Endothelial cell of umbilical vein (primary cell): Measurements from ENCODE around the gene TLE3. TPM values are rescaled to one million over a fixed set of nuclear protein-coding genes. Genes with fewer than 3 reads are reported as not detected.

Experiments used
- BruUV-seq: library from RNA; stranded (reverse); fragments of 400-500 nt; replicated peaks from 2 replicates; lab custom pipeline; 2021; lab: Mats Ljungman, UMichigan
- CTCF ChIA-PET: fragments of 300-600, 350-600 bp; sonication (Branson Sonifier 250); formaldehyde crosslinking; loops from one replicate; lab custom pipeline; 2021; ENCODE audit warnings: antibody characterized with exemption, inconsistent platforms; lab: Charles Lee
- POLR2A ChIA-PET: fragments of 300-600, 350-600 bp; sonication (Branson Sonifier 250); formaldehyde crosslinking; loops from one replicate; lab custom pipeline; 2021; ENCODE audit warnings: antibody characterized with exemption, inconsistent platforms; lab: Charles Lee
- DNase-seq: peaks from one replicate; pipeline ENCODE4 v3.0.0-alpha.2; 2011; ENCODE audit warnings: low read depth, low spot score
- FAIRE-seq: peaks from 2 replicates; lab custom pipeline; 2011; peaks lifted over from hg19 to GRCh38; lab: Jason Lieb, UNC
- H2AFZ ChIP-seq: 2 replicates; pipeline ENCODE4 v1.6.0; 2012; ENCODE audit warnings: low read depth, low read length, control low read depth, inconsistent platforms
- H3K27ac ChIP-seq: 2 replicates; pipeline ENCODE4 v1.5.1; 2011; ENCODE audit warnings: low read depth, mild to moderate bottlenecking, control low read depth, low read length, moderate library complexity; ENCODE audit not compliant: insufficient read depth
- H3K27me3 ChIP-seq, 2 experiments: 2 replicates each; pipeline versions ENCODE4 v1.6.0 to v1.6.1; 2011; ENCODE audit warnings: low read length in 2 of 2, mixed read lengths in 1 of 2; ENCODE audit not compliant: control insufficient read depth in 2 of 2, insufficient read depth in 2 of 2
- H3K36me3 ChIP-seq, 2 experiments: 2 replicates in 1 of 2; 3 replicates in 1 of 2; pipeline ENCODE4 v1.5.1; 2011; ENCODE audit warnings: low read length in 2 of 2, mild to moderate bottlenecking in 1 of 2, moderate library complexity in 1 of 2; ENCODE audit not compliant: control insufficient read depth in 2 of 2, insufficient read depth in 2 of 2; ENCODE audit errors: extremely low read depth in 1 of 2
- H3K4me1 ChIP-seq: 3 replicates; pipeline ENCODE4 v1.5.1; 2011; ENCODE audit warnings: mild to moderate bottlenecking, low read length; ENCODE audit not compliant: control insufficient read depth, insufficient read depth; ENCODE audit errors: extremely low read depth
- H3K4me2 ChIP-seq: 2 replicates; pipeline ENCODE4 v1.6.1; 2011; ENCODE audit warnings: low read length, control low read depth, mixed read lengths; ENCODE audit not compliant: insufficient read depth
- H3K4me3 ChIP-seq, 3 experiments: fragments of 200-600 bp in 1 of 3; sonication (generic), shearing (Covaris generic) in 1 of 3; replicated peaks in 1 of 3; 2 replicates each; pipeline ENCODE4 v1.5.1; 2011 to 2016; ENCODE audit warnings: control low read depth in 3 of 3, low read length in 3 of 3, mild to moderate bottlenecking in 2 of 3, inconsistent platforms in 1 of 3, low read depth in 1 of 3, moderate library complexity in 1 of 3; ENCODE audit not compliant: insufficient read depth in 1 of 3
- H3K79me2 ChIP-seq: 2 replicates; pipeline ENCODE4 v1.6.0; 2012; ENCODE audit warnings: low read length, inconsistent platforms; ENCODE audit not compliant: control insufficient read depth, insufficient read depth
- H3K9ac ChIP-seq: replicated peaks from 2 replicates; pipeline ENCODE3; 2011; ENCODE audit warnings: low read length, control low read depth; ENCODE audit not compliant: insufficient read depth; ENCODE audit errors: extremely low read depth
- H3K9me1 ChIP-seq: replicated peaks from 3 replicates; pipeline ENCODE4 v1.6.0; 2011; ENCODE audit warnings: mild to moderate bottlenecking, low read length; ENCODE audit not compliant: control insufficient read depth, insufficient read depth; ENCODE audit errors: extremely low read depth
- H3K9me3 ChIP-seq: replicated peaks from 2 replicates; pipeline ENCODE4 v1.5.1; 2012; ENCODE audit warnings: low read length, inconsistent platforms; ENCODE audit not compliant: control insufficient read depth, insufficient read depth
- H4K20me1 ChIP-seq: replicated peaks from 2 replicates; pipeline ENCODE3; 2011; ENCODE audit warnings: mild to moderate bottlenecking, low read length; ENCODE audit not compliant: control insufficient read depth, insufficient read depth; ENCODE audit errors: extremely low read depth
- FOS ChIP-seq: IDR thresholded peaks from 2 replicates; pipeline ENCODE4 v1.6.1; 2011; ENCODE audit warnings: mild to moderate bottlenecking, low read length, moderate library complexity, borderline replicate concordance; ENCODE audit not compliant: insufficient read depth
- GATA2 ChIP-seq: IDR thresholded peaks from 2 replicates; pipeline ENCODE4 v1.7.0; 2011; ENCODE audit warnings: low read depth, mild to moderate bottlenecking, moderate library complexity, mixed read lengths, low read length; ENCODE audit not compliant: insufficient read length, insufficient read depth
- POLR2A ChIP-seq: IDR thresholded peaks from 2 replicates; pipeline ENCODE4 v1.6.1; 2012; ENCODE audit warnings: low read depth, mild to moderate bottlenecking, control low read depth, low read length
- POLR2AphosphoS5 ChIP-seq: IDR thresholded peaks from 2 replicates; pipeline ENCODE4 v1.6.1; 2012; ENCODE audit warnings: low read depth, mild to moderate bottlenecking, control low read depth, low read length, moderate library complexity; ENCODE audit not compliant: insufficient read depth
- dilution Hi-C: fragments of 300-500 bp; cut with MboI; formaldehyde crosslinking; loops from one replicate; pipeline ENCODE4 v1.15.0; 2019; ENCODE audit warnings: low sequenced_read_pairs; ENCODE audit not compliant: extremely low pct_ligation_motif_present
- intact Hi-C: fragments of 100-400 bp; cut with micrococcal nuclease; formaldehyde crosslinking; loops from one replicate; pipeline ENCODE4 v1.10.0; 2022
- polyA plus RNA-seq, 4 experiments: library from polyadenylated mRNA; depleted of rRNA in 3 of 4; stranded (reverse) in 3 of 4; unstranded in 1 of 4; fragments of >200 nt; gene quantifications; 2 replicates each; pipeline versions ENCODE4 v1.2.1 to v1.2.3, GENCODE V29; 2011 to 2012; ENCODE audit warnings: missing spikeins in 1 of 4
- total RNA-seq: library from RNA; stranded (reverse); gene quantifications from 2 replicates; pipeline ENCODE4 v1.2.3, GENCODE V29; 2021

The TLE3 gene
- total and polyA plus RNA-seq, 2 donors (not counting 3 experiments of a cell fraction or from before 2014, with no cell fraction given): 40.5 to 56.9 TPM

DNA sequence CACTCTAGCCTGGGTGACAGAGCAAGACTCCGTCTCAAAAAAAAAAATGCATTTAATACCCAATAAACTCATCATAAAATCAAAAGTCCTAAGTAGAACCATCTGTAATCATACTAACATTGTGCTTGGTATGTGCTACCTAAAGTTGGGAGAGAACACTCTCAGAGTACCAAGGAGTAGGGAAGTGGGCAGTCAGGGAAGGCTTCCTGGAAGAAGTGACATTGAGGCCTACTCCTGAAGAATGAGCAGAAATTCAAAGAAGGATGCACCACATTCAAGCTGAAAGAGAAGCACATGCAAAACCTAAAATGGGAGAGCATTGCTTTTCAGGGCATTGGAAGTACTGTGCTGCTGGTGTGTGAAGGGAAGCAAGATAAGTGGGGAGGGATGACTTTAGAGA is 54.1 kb downstream of the TLE3 start:
- H3K4me2 ChIP-seq: no peak overlapping the region
- H4K20me1 ChIP-seq: no peaks in the 10 kb centered on the region
- dilution Hi-C loops: no loop called here
- no peaks in the 10 kb centered on the region for H3K79me2 ChIP-seq
- H3K9me3 ChIP-seq: no peaks in the 10 kb centered on the region
- ChIA-PET CTCF (interaction anchor here (1.4 kb wide), 1 partner anchor 15 kb away, joined by 4 read pairs; no protein-coding TSS in a partner anchor), POLR2A (no interaction called here)
- FAIRE-seq (no peak), DNase-seq (no peak)
- peaks cover 7 to 8% of the 10 kb centered on the region in 2 experiments for H3K27me3 ChIP-seq
- no peak overlapping the region for H3K9ac ChIP-seq
- no peak overlapping the region for H2AFZ ChIP-seq
- no TSS peak for BruUV-seq
- H3K4me1 ChIP-seq: no peaks in the 10 kb centered on the region
- H3K36me3 ChIP-seq: peaks cover 0 to 3% of the 10 kb centered on the region in 2 experiments
- intact Hi-C loops: no loop called here
- no peak for TF ChIP-seq FOS
- TF ChIP-seq POLR2A: no peak
- TF ChIP-seq GATA2: no peak
- no peaks in the 10 kb centered on the region for H3K9me1 ChIP-seq
- H3K27ac ChIP-seq: no peak overlapping the region
- H3K4me3 ChIP-seq: no peak overlapping the region

- BruUV-seq: no TSS peak
- FAIRE-seq (no peak), DNase-seq (no peak)
- H3K36me3 ChIP-seq: peaks cover 0 to 3% of the 10 kb centered on the region in 2 experiments
- no peak overlapping the region for H3K4me2 ChIP-seq
- no peaks in the 10 kb centered on the region for H3K9me3 ChIP-seq
- no peak overlapping the region for H2AFZ ChIP-seq
- no peak for TF ChIP-seq GATA2
- no peak for TF ChIP-seq POLR2AphosphoS5
- H3K4me1 ChIP-seq: no peaks in the 10 kb centered on the region
- H3K27me3 ChIP-seq: peaks cover 7 to 8% of the 10 kb centered on the region in 2 experiments
- H4K20me1 ChIP-seq: no peaks in the 10 kb centered on the region
- intact Hi-C loops (no loop called here), dilution Hi-C loops (no loop called here)
- ChIA-PET CTCF (interaction anchor here (1.1 kb wide), 1 partner anchor 13 kb away, joined by 3 read pairs; no protein-coding TSS in a partner anchor), POLR2A (no interaction called here)
- H3K9me1 ChIP-seq: no peaks in the 10 kb centered on the region
- H3K9ac ChIP-seq: no peak overlapping the region
- no peaks in the 10 kb centered on the region for H3K79me2 ChIP-seq
- no peak overlapping the region for H3K27ac ChIP-seq
- H3K4me3 ChIP-seq: no peak overlapping the region
Observed at GRCh38 chr15:70042553-70043214, 55.0 kb downstream of the TLE3 start.
